MM.1S (cell line): Measurements from ENCODE around the gene EXOSC10.

Source experiments
- DNase-seq: peaks from one replicate; pipeline ENCODE4 v3.0.0-alpha.2; 2015
- H2AFZ ChIP-seq: fragments of 300-600 bp; sonication (generic); 2 replicates; pipeline ENCODE4 v1.6.0; 2016; ENCODE audit warnings: antibody characterized with exemption, low read length
- H3F3A ChIP-seq: fragments of 300-600 bp; sonication (generic); 2 replicates; pipeline ENCODE4 v1.6.1; 2016; ENCODE audit warnings: mild to moderate bottlenecking, antibody characterized with exemption, low read length, moderate library complexity, mixed read lengths; ENCODE audit not compliant: insufficient read depth
- H3K27ac ChIP-seq: fragments of 300-600 bp; sonication (generic); 2 replicates; pipeline ENCODE4 v1.5.1; 2016; ENCODE audit warnings: mild to moderate bottlenecking, low read length
- H3K27me3 ChIP-seq: fragments of 300-600 bp; sonication (generic); replicated peaks from 2 replicates; pipeline ENCODE4 v1.6.0; 2016; ENCODE audit warnings: low read length; ENCODE audit not compliant: insufficient read depth
- H3K36me3 ChIP-seq: fragments of 300-600 bp; sonication (generic); replicated peaks from 2 replicates; pipeline ENCODE4 v1.6.1; 2016; ENCODE audit warnings: mild to moderate bottlenecking, low read length, mixed read lengths; ENCODE audit not compliant: insufficient read depth
- H3K4me1 ChIP-seq: fragments of 300-600 bp; sonication (generic); 2 replicates; pipeline ENCODE4 v1.6.1; 2016; ENCODE audit warnings: low read length, mixed read lengths
- H3K4me2 ChIP-seq: fragments of 300-600 bp; sonication (generic); 2 replicates; pipeline ENCODE4 v1.6.0; 2016; ENCODE audit warnings: low read depth, low read length
- H3K4me3 ChIP-seq: fragments of 300-600 bp; sonication (generic); 2 replicates; pipeline ENCODE4 v1.5.1; 2016; ENCODE audit warnings: low read length, mixed read lengths
- H3K79me2 ChIP-seq: fragments of 300-600 bp; sonication (generic); 2 replicates; pipeline ENCODE4 v1.6.1; 2016; ENCODE audit warnings: mixed run types, low read length, mixed read lengths
- H3K9ac ChIP-seq: fragments of 300-600 bp; sonication (generic); 2 replicates; pipeline ENCODE4 v1.6.1; 2016; ENCODE audit warnings: low read length, mixed read lengths
- H3K9me2 ChIP-seq: fragments of 300-600 bp; sonication (generic); replicated peaks from 2 replicates; pipeline ENCODE4 v1.6.1; 2016; ENCODE audit warnings: mild to moderate bottlenecking, low read length, mixed read lengths; ENCODE audit not compliant: insufficient read depth
- H3K9me3 ChIP-seq: fragments of 300-600 bp; sonication (generic); replicated peaks from 2 replicates; pipeline ENCODE4 v1.6.1; 2016; ENCODE audit warnings: mild to moderate bottlenecking, low read length, mixed read lengths; ENCODE audit not compliant: insufficient read depth
- H4K20me1 ChIP-seq: fragments of 300-600 bp; sonication (generic); 2 replicates; pipeline ENCODE4 v1.6.1; 2016; ENCODE audit warnings: mild to moderate bottlenecking, low read length, moderate library complexity, mixed read lengths; ENCODE audit not compliant: insufficient read depth
- CTCF ChIP-seq: fragments of 300-600 bp; sonication (generic); IDR thresholded peaks from 2 replicates; pipeline ENCODE4 v1.5.1; 2016; ENCODE audit warnings: antibody characterized with exemption, low read length, mixed read lengths
- EZH2 ChIP-seq: fragments of 300-600 bp; sonication (generic); optimal IDR thresholded peaks from 2 replicates; pipeline ENCODE3; 2017; ENCODE audit warnings: low read depth, mild to moderate bottlenecking, antibody characterized with exemption, low read length, mixed read lengths
- EZH2phosphoT487 ChIP-seq: fragments of 300-600 bp; sonication (generic); IDR thresholded peaks from 2 replicates; pipeline ENCODE4 v1.6.1; 2018; ENCODE audit warnings: antibody characterized with exemption, low read length

Gene EXOSC10

GRCh38 chr1:11134898-11135266, 35.2 kb upstream of the EXOSC10 start:
- Histone ChIP-seq H3K4me3 (no peak overlapping the region), H3K9me3 (no peaks in the 10 kb centered on the region), H3K4me2 (no peak overlapping the region), H3K9me2 (no peaks in the 10 kb centered on the region), H3K79me2 (no peaks in the 10 kb centered on the region), H3K4me1 (no peaks in the 10 kb centered on the region), H4K20me1 (no peaks in the 10 kb centered on the region), H3F3A (no peaks in the 10 kb centered on the region), H3K27ac (no peak overlapping the region), H2AFZ (no peak overlapping the region), H3K36me3 (peaks cover 9% of the 10 kb centered on the region; the same call in 1 of the 2 replicates), H3K27me3 (no peaks in the 10 kb centered on the region), H3K9ac (no peak overlapping the region)
- TF ChIP-seq EZH2phosphoT487, result no peak
- no peak for DNase-seq

- H3K79me2 ChIP-seq, result no peaks in the 10 kb centered on the region
- H3K27me3 ChIP-seq, result no peaks in the 10 kb centered on the region
- TF ChIP-seq EZH2, result no peak
- no peak for TF ChIP-seq CTCF
- TF ChIP-seq EZH2phosphoT487, result no peak
- H2AFZ ChIP-seq, result no peak overlapping the region
- no peaks in the 10 kb centered on the region for H3K4me1 ChIP-seq
- no peaks in the 10 kb centered on the region for H3K9me2 ChIP-seq
- no peak overlapping the region for H3K9ac ChIP-seq
- H3K4me2 ChIP-seq, result no peak overlapping the region
- H3K4me3 ChIP-seq, result no peak overlapping the region
- H3K36me3 ChIP-seq, result peaks cover 9% of the 10 kb centered on the region; the same call in 1 of the 2 replicates
- no peaks in the 10 kb centered on the region for H4K20me1 ChIP-seq
- no peak for DNase-seq
- no peaks in the 10 kb centered on the region for H3F3A ChIP-seq
- H3K27ac ChIP-seq, result no peak overlapping the region
- no peaks in the 10 kb centered on the region for H3K9me3 ChIP-seq
These were observed 34.7 kb upstream of the EXOSC10 start for GRCh38 chr1:11134251-11134897.

GRCh38 chr1:11132563-11133293, 33.1 kb upstream of the EXOSC10 start:
- Histone ChIP-seq H3K79me2 (no peaks in the 10 kb centered on the region), H3K4me2 (no peak overlapping the region), H4K20me1 (no peaks in the 10 kb centered on the region), H3F3A (no peaks in the 10 kb centered on the region), H3K9me3 (no peaks in the 10 kb centered on the region), H2AFZ (no peak overlapping the region), H3K4me1 (no peaks in the 10 kb centered on the region), H3K9ac (no peak overlapping the region), H3K9me2 (no peaks in the 10 kb centered on the region), H3K27me3 (no peaks in the 10 kb centered on the region), H3K36me3 (peaks cover 11% of the 10 kb centered on the region; the same call in 1 of the 2 replicates), H3K27ac (no peak overlapping the region), H3K4me3 (no peak overlapping the region)
- TF ChIP-seq EZH2phosphoT487, result no peak
- TF ChIP-seq EZH2, result no peak
- no peak for TF ChIP-seq CTCF
- no peak for DNase-seq

GRCh38 chr1:11131816-11132215, 32.1 kb upstream of the EXOSC10 start:
- TF ChIP-seq CTCF, result no peak
- H3K36me3 ChIP-seq, result peaks cover 8% of the 10 kb centered on the region
- no peaks in the 10 kb centered on the region for H3K27me3 ChIP-seq

More at GRCh38 chr1:11131816-11132215, 32.1 kb upstream of the EXOSC10 start:
- Histone ChIP-seq H3K4me1 (no peaks in the 10 kb centered on the region), H3K79me2 (no peaks in the 10 kb centered on the region), H3K4me3 (no peak overlapping the region), H4K20me1 (no peaks in the 10 kb centered on the region; the same call in 1 of the 2 replicates), H3K4me2 (no peak overlapping the region), H3K9ac (no peak overlapping the region), H3K27ac (no peak overlapping the region), H3K9me3 (no peaks in the 10 kb centered on the region), H3K9me2 (no peaks in the 10 kb centered on the region), H2AFZ (no peak overlapping the region), H3F3A (no peaks in the 10 kb centered on the region)
- no peak for DNase-seq
